DND-41 (cell line): Measurements from ENCODE around the gene GNB1L.

ENCODE experiments used
- EZH2 ChIP-seq: IDR thresholded peaks from 3 replicates; pipeline ENCODE4 v1.6.1; 2012; ENCODE audit warnings: borderline replicate concordance, low read depth, mild to moderate bottlenecking, moderate library complexity, low read length, inconsistent platforms; ENCODE audit not compliant: severe bottlenecking
- TF ChIP-seq, protein P1 (sequence below): IDR thresholded peaks from 2 replicates; pipeline ENCODE4 v1.5.1; 2012; ENCODE audit warnings: borderline replicate concordance, low read length, moderate library complexity, mild to moderate bottlenecking; ENCODE audit not compliant: poor library complexity, severe bottlenecking; ENCODE audit errors: extremely low read depth

DNA sequence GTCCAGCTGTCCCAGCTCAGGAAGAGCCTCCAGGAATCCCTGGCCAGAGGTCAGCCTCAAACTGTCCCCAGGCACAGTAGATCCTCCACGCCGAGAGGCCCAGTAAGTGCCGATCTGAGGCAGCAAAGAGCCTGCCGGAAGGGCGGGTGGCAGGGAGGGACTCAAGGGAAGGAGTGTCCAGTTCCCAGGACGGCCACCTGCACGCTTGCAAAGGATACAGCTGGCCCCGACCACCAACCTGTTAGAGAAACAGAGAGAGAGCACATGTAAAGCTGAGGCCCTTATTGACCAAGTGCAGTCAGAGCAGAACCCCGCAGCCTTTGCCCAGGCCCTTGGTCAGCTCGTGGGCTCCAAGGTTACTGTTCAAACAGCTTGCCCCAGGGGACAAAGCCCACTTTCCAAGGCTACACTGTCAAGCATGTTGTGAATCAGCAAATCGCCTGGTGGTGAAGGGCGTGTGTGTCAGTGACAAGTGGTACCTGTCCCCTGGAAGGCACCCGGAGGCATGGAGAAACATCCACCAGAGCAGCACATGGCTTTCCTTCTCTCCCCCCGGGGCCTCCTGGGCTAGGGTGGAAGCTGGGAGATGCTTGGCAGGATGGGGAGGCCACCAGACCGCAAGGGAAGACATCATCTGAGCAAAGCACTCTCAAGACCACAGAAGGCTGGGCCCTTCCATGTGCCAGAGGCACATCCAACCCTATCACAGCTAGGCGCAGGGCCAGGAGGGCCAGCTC lies 44.3 kb upstream of the GNB1L start:
- TF ChIP-seq, protein P1, sequence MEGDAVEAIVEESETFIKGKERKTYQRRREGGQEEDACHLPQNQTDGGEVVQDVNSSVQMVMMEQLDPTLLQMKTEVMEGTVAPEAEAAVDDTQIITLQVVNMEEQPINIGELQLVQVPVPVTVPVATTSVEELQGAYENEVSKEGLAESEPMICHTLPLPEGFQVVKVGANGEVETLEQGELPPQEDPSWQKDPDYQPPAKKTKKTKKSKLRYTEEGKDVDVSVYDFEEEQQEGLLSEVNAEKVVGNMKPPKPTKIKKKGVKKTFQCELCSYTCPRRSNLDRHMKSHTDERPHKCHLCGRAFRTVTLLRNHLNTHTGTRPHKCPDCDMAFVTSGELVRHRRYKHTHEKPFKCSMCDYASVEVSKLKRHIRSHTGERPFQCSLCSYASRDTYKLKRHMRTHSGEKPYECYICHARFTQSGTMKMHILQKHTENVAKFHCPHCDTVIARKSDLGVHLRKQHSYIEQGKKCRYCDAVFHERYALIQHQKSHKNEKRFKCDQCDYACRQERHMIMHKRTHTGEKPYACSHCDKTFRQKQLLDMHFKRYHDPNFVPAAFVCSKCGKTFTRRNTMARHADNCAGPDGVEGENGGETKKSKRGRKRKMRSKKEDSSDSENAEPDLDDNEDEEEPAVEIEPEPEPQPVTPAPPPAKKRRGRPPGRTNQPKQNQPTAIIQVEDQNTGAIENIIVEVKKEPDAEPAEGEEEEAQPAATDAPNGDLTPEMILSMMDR: no peak
- TF ChIP-seq EZH2: no peak
